Measurements from ENCODE around the gene TMEM253.

Gene TMEM253

DNA sequence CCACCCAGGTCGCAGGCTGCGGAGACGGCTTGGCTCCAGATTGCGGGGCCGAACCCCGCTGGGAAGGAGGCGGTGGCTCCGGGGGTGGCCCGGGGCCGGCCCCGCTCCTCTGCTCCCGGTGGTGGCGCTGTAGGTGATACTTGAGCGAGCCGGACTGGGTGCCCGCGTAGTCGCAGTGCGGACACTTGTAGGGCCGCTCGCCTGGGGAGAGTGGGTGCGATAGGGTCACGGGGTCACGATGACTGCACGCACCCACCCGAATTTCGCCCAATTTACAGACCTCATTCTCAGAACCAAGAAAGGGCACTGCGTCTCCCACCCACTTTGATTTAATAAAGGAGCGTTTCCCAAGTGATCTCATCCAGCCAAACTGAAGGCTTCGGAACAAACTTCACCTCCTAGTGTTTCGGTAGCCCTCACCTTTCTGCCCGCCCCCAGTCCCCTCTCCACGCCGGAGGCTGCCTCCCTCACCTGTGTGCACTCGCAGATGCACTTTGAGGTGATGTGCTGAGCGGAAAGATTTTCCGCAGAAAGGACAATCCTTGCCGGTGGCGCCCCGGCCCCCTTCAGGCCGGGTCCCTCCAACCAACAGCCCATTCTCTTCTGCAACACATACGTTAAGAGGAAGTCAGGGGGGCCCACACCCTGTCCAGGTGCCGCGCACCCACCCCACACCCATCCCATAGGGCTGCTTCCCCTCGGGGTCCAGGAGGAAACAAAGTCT lies 9.8 kb upstream of the TMEM253 start:
- no peak overlapping the region for H3K27ac ChIP-seq
- no peaks in the 10 kb centered on the region for H3K36me3 ChIP-seq (ENCODE audit: control insufficient read depth, insufficient read depth, low read length)
- H3K27me3 ChIP-seq (ENCODE audit: control insufficient read depth, insufficient read depth, low read length) = no peaks in the 10 kb centered on the region
- H2AFZ ChIP-seq = no peak overlapping the region
- peaks cover 26% of the 10 kb centered on the region for H3K4me1 ChIP-seq
- H3K4me3 ChIP-seq (ENCODE audit: low read depth, low read length) = no peak overlapping the region
- H3K9ac ChIP-seq = no peak overlapping the region
- no peaks in the 10 kb centered on the region for H3K9me3 ChIP-seq (ENCODE audit: control insufficient read depth, low read length)
- H3K4me2 ChIP-seq (ENCODE audit: low read length) = no peak overlapping the region
- TF ChIP-seq, protein P1, sequence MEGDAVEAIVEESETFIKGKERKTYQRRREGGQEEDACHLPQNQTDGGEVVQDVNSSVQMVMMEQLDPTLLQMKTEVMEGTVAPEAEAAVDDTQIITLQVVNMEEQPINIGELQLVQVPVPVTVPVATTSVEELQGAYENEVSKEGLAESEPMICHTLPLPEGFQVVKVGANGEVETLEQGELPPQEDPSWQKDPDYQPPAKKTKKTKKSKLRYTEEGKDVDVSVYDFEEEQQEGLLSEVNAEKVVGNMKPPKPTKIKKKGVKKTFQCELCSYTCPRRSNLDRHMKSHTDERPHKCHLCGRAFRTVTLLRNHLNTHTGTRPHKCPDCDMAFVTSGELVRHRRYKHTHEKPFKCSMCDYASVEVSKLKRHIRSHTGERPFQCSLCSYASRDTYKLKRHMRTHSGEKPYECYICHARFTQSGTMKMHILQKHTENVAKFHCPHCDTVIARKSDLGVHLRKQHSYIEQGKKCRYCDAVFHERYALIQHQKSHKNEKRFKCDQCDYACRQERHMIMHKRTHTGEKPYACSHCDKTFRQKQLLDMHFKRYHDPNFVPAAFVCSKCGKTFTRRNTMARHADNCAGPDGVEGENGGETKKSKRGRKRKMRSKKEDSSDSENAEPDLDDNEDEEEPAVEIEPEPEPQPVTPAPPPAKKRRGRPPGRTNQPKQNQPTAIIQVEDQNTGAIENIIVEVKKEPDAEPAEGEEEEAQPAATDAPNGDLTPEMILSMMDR (IDR thresholded peaks at IDR 0.05) = no peak
- peaks cover 10% of the 10 kb centered on the region for H3K79me2 ChIP-seq

DNA sequence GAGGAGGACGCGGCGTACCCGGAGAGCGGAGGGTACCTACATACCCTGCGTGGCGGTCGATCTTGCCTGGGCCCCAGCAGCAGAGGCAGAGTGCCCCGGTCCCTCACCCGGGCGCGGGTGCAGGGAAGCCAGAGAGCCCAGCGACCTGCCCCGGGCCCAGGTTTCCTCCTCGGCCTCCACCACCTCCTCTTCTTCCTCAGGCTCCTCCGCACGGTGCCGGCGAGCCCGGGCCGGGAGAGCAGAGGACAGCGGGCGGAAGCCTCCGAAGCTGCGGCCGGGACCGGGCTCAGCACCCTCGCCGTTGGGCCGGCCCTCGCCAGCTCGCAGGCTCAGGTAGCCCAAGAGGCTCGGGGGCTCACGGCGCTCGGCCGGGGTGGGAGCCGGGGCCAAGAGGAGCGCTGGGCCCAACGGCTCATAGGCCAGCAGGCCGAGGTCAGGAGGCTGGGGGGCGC lies 9.0 kb upstream of the TMEM253 start:
- no peaks in the 10 kb centered on the region for H3K36me3 ChIP-seq (ENCODE audit: control insufficient read depth, insufficient read depth, low read length)
- peaks cover 31% of the 10 kb centered on the region for H3K4me1 ChIP-seq
- no peak overlapping the region for H3K27ac ChIP-seq
- H3K27me3 ChIP-seq (ENCODE audit: control insufficient read depth, insufficient read depth, low read length) = no peaks in the 10 kb centered on the region
- H3K9ac ChIP-seq = no peak overlapping the region
- no peak overlapping the region for H3K4me3 ChIP-seq (ENCODE audit: low read depth, low read length)
- H2AFZ ChIP-seq = no peak overlapping the region
- H3K4me2 ChIP-seq (ENCODE audit: low read length) = no peak overlapping the region
- no peaks in the 10 kb centered on the region for H3K9me3 ChIP-seq (ENCODE audit: control insufficient read depth, low read length)
- H3K79me2 ChIP-seq = peaks cover 10% of the 10 kb centered on the region
- TF ChIP-seq, protein P1 (IDR thresholded peaks at IDR 0.05) = no peak

DNA sequence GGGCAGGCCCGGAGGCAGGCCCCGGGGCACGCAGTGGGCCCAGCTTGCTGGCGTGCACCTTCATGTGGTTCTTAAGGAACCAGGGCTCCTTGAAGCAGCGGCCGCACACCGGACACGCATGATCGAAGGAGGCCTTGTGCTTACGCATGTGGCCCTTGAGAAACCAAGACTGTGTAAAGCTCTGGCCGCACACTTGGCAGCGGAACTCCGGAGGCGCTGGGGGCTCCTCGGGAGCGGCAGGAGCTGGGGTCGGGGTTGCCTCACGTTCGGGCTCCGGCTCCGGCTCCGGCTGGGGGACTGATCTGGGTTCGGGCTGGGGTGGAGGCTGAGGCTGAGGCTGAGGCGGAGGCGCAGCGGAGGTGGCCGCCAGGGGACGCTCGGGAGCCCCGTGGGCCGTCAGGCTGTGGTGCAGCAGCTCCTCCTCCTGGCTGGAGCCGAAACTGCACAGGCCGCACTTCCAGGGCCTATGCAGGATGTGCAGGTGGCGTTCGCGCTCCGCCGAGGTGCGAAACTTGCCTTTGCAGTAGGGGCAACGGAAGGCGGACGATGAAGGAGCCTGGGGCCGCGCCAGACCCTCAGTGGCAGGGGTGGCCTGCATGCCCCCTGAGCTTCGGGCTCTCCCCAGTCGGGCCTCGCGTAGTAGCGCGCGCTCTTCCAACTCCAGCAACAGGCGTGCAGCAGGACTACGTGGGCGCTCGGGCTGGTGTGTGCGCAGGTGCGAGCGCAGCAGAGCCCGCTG lies 8.4 kb upstream of the TMEM253 start:
- H3K79me2 ChIP-seq = peaks cover 10% of the 10 kb centered on the region
- peaks cover 34% of the 10 kb centered on the region for H3K4me1 ChIP-seq
- no peak overlapping the region for H3K4me3 ChIP-seq (ENCODE audit: low read depth, low read length)
- no peak overlapping the region for H3K9ac ChIP-seq
- no peak overlapping the region for H2AFZ ChIP-seq
- H3K4me2 ChIP-seq (ENCODE audit: low read length) = no peak overlapping the region
- H3K36me3 ChIP-seq (ENCODE audit: control insufficient read depth, insufficient read depth, low read length) = no peaks in the 10 kb centered on the region
- TF ChIP-seq, protein P1 (IDR thresholded peaks at IDR 0.05) = peak; percentile 100
- H3K27ac ChIP-seq = peak overlapping the region; percentile 71
- H3K9me3 ChIP-seq (ENCODE audit: control insufficient read depth, low read length) = no peaks in the 10 kb centered on the region
- H3K27me3 ChIP-seq (ENCODE audit: control insufficient read depth, insufficient read depth, low read length) = no peaks in the 10 kb centered on the region

DNA sequence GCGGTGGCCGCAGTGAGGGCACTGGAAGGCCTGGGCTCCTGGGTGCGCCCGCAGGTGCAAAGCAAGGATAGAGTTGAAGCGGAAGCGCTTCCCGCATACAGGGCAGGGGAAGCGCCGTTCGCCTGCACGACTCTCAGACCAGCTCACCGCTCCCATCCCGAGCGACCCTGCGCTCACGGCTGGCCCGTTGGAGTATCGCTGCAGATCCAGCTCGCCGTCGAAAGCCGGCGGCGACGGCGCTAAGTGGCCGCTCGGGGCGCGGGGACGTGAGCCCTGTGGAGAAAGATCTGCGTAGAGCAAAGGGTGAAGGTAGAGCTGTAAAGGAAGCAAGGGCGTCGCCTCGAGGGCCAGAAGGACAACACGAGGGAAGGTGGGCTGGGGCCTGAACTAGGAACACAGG lies 7.8 kb upstream of the TMEM253 start:
- Histone ChIP-seq H3K27me3 (ENCODE audit: control insufficient read depth, insufficient read depth, low read length) (no peaks in the 10 kb centered on the region), H3K4me1 (peaks cover 31% of the 10 kb centered on the region), H3K36me3 (ENCODE audit: control insufficient read depth, insufficient read depth, low read length) (no peaks in the 10 kb centered on the region), H3K4me2 (ENCODE audit: low read length) (no peak overlapping the region), H3K27ac (peak overlapping the region; percentile 71), H2AFZ (no peak overlapping the region), H3K79me2 (peaks cover 10% of the 10 kb centered on the region), H3K9ac (no peak overlapping the region), H3K4me3 (ENCODE audit: low read depth, low read length) (no peak overlapping the region), H3K9me3 (ENCODE audit: control insufficient read depth, low read length) (no peaks in the 10 kb centered on the region)
- TF ChIP-seq, protein P1 (IDR thresholded peaks at IDR 0.05) = no peak
